PC-9 (cell line): Measurements from ENCODE around the gene ITGA3.

Source experiments
- CTCF ChIP-seq: fragments of 200-600 bp; sonication (generic); conservative IDR thresholded peaks from 2 replicates; pipeline ENCODE4 v1.6.1; 2017; ENCODE audit warnings: mixed run types, antibody characterized with exemption, mild to moderate bottlenecking, moderate library complexity
- EZH2 ChIP-seq: fragments of 200-600 bp; sonication (generic); IDR thresholded peaks from 2 replicates; pipeline ENCODE4 v1.8.0; 2017; ENCODE audit warnings: antibody characterized with exemption, low read depth

- TF ChIP-seq CTCF (no peak), EZH2 (no peak)
Observed at GRCh38 chr17:50139185-50139783, 83.4 kb downstream of the ITGA3 start.
